Caco-2 (cell line): ENCODE results near the gene LRCH2. TPM values are rescaled to one million over a fixed set of nuclear protein-coding genes. Genes with fewer than 3 reads are reported as not detected.

Experiments used
- BruUV-seq: library from RNA; stranded (reverse); fragments of 400-500 nt; replicated peaks from 2 replicates; lab custom pipeline; 2021; lab: Mats Ljungman, UMichigan
- CTCF ChIA-PET: fragments of 300-600 bp; sonication (Branson Sonifier 250); formaldehyde crosslinking; loops from one replicate; lab custom pipeline; 2022; ENCODE audit warnings: antibody characterized with exemption; lab: Charles Lee
- POLR2A ChIA-PET: fragments of 300-600 bp; sonication (Branson Sonifier 250); formaldehyde crosslinking; loops from one replicate; lab custom pipeline; 2022; ENCODE audit warnings: antibody characterized with exemption; lab: Charles Lee
- DNase-seq, 2 experiments: peaks; one replicate each; pipeline versions ENCODE4 v3.0.0 to v3.0.0-alpha.2; 2020 to 2022
- H3K27me3 ChIP-seq: replicated peaks from 2 replicates; pipeline ENCODE4 v1.6.0; 2011; ENCODE audit warnings: low read length; ENCODE audit not compliant: control insufficient read depth, insufficient read depth
- H3K36me3 ChIP-seq: 2 replicates; pipeline ENCODE4 v1.5.1; 2011; ENCODE audit warnings: low read length; ENCODE audit not compliant: control insufficient read depth, insufficient read depth
- H3K4me1 ChIP-seq: fragments of 250-450 bp; sonication (Bioruptor Pico); 2 replicates; pipeline ENCODE4 v1.5.1; 2020; ENCODE audit warnings: mild to moderate bottlenecking
- H3K4me3 ChIP-seq: 2 replicates; pipeline ENCODE4 v1.5.1; 2011; ENCODE audit warnings: low read depth, mild to moderate bottlenecking, control low read depth, low read length
- H3K9me3 ChIP-seq: fragments of 250-450 bp; sonication (Bioruptor Pico); 2 replicates; pipeline ENCODE4 v1.5.1; 2020; ENCODE audit warnings: mild to moderate bottlenecking, moderate library complexity
- H3K27ac Mint-ChIP-seq: one replicate; pipeline ENCODE4 v1.8.0; 2022; ENCODE audit warnings: mixed read lengths; ENCODE audit not compliant: unreplicated experiment
- H3K27me3 Mint-ChIP-seq: one replicate; pipeline ENCODE4 v1.8.0; 2022; ENCODE audit warnings: mixed read lengths; ENCODE audit not compliant: insufficient read depth, unreplicated experiment
- H3K36me3 Mint-ChIP-seq: one replicate; pipeline ENCODE4 v1.8.0; 2022; ENCODE audit warnings: mild to moderate bottlenecking, mixed read lengths; ENCODE audit not compliant: insufficient read depth, unreplicated experiment
- H3K4me1 Mint-ChIP-seq: one replicate; pipeline ENCODE4 v1.8.0; 2022; ENCODE audit warnings: low read depth, mixed read lengths; ENCODE audit not compliant: unreplicated experiment
- H3K4me3 Mint-ChIP-seq: one replicate; pipeline ENCODE4 v1.8.0; 2022; ENCODE audit warnings: mild to moderate bottlenecking, moderate library complexity, mixed read lengths; ENCODE audit not compliant: unreplicated experiment
- H3K9me3 Mint-ChIP-seq: one replicate; pipeline ENCODE4 v1.8.0; 2022; ENCODE audit warnings: mixed read lengths; ENCODE audit not compliant: unreplicated experiment
- CTCF ChIP-seq, 2 experiments: fragments of 200-600 bp in 1 of 2; IDR thresholded peaks; 1 replicate in 1 of 2; 2 replicates in 1 of 2; pipeline versions ENCODE4 v1.5.1 to v1.8.0; 2011 to 2022; ENCODE audit warnings: antibody characterized with exemption in 1 of 2, control low read depth in 1 of 2, inconsistent platforms in 1 of 2, low read depth in 1 of 2, low read length in 1 of 2, mild to moderate bottlenecking in 1 of 2, moderate library complexity in 1 of 2; ENCODE audit not compliant: insufficient read depth in 1 of 2, severe bottlenecking in 1 of 2, unreplicated experiment in 1 of 2
- intact Hi-C: fragments of 100-400 bp; cut with micrococcal nuclease; formaldehyde crosslinking; loops from one replicate; pipeline ENCODE4 v1.10.0; 2022; ENCODE audit not compliant: unreplicated experiment
- total RNA-seq: library from RNA; stranded (reverse); gene quantifications from 2 replicates; pipeline ENCODE4 v1.2.3, GENCODE V29; 2022

Gene LRCH2
- total RNA-seq, 1 experiment from 2014 or later = 0.18 TPM

- no peak for DNase-seq
- no peaks in the 10 kb centered on the region for H3K4me1 ChIP-seq
- no peaks in the 10 kb centered on the region for H3K36me3 ChIP-seq
- Mint-ChIP-seq H3K27ac (no peak overlapping the region), H3K4me1 (no peaks in the 10 kb centered on the region), H3K9me3 (no peaks in the 10 kb centered on the region), H3K27me3 (no peaks in the 10 kb centered on the region), H3K36me3 (no peaks in the 10 kb centered on the region), H3K4me3 (no peak overlapping the region)
- H3K27me3 ChIP-seq = no peaks in the 10 kb centered on the region
- no TSS peak for BruUV-seq
- no peaks in the 10 kb centered on the region for H3K9me3 ChIP-seq
- no peak overlapping the region for H3K4me3 ChIP-seq
- no peak for TF ChIP-seq CTCF (IDR thresholded peaks at IDR 0.05; ENCODE audit: insufficient read depth in 1 of 2, low read depth in 1 of 2, low read length in 1 of 2, severe bottlenecking in 1 of 2, unreplicated experiment in 1 of 2)
- ChIA-PET CTCF (no interaction called here), POLR2A (no interaction called here)
- intact Hi-C loops = no loop called here
Observed at GRCh38 chrX:115173181-115173580, 60.7 kb downstream of the LRCH2 start.

- Mint-ChIP-seq H3K9me3 (peaks cover 8% of the 10 kb centered on the region), H3K27me3 (peaks cover 3% of the 10 kb centered on the region), H3K36me3 (no peaks in the 10 kb centered on the region), H3K4me1 (no peaks in the 10 kb centered on the region), H3K27ac (no peak overlapping the region), H3K4me3 (no peak overlapping the region)
- Histone ChIP-seq H3K9me3 (no peaks in the 10 kb centered on the region), H3K4me3 (no peak overlapping the region), H3K4me1 (no peaks in the 10 kb centered on the region), H3K27me3 (no peaks in the 10 kb centered on the region), H3K36me3 (no peaks in the 10 kb centered on the region)
- CTCF ChIA-PET = no interaction called here
- BruUV-seq = no TSS peak
- intact Hi-C loops = loop anchor here (2.0 to 5.0 kb wide), 3 partner anchors 520 to 1218 kb away; no protein-coding TSS in a partner anchor
- TF ChIP-seq CTCF (IDR thresholded peaks at IDR 0.05; ENCODE audit: insufficient read depth in 1 of 2, low read depth in 1 of 2, low read length in 1 of 2, severe bottlenecking in 1 of 2, unreplicated experiment in 1 of 2) = peak; percentile 13 to 31
- no peak for DNase-seq
- POLR2A ChIA-PET = no interaction called here
Observed at GRCh38 chrX:115147220-115147619, 86.7 kb downstream of the LRCH2 start.

- intact Hi-C loops = no loop called here
- CTCF ChIA-PET = no interaction called here
- no peaks in the 10 kb centered on the region for H3K36me3 Mint-ChIP-seq
- H3K27me3 ChIP-seq = no peaks in the 10 kb centered on the region
- H3K36me3 ChIP-seq = no peaks in the 10 kb centered on the region
- no peaks in the 10 kb centered on the region for H3K4me1 Mint-ChIP-seq
- no peak overlapping the region for H3K4me3 Mint-ChIP-seq
- H3K27me3 Mint-ChIP-seq = no peaks in the 10 kb centered on the region
- no peak overlapping the region for H3K4me3 ChIP-seq
- no peaks in the 10 kb centered on the region for H3K9me3 ChIP-seq
- no peak for TF ChIP-seq CTCF (IDR thresholded peaks at IDR 0.05; ENCODE audit: insufficient read depth in 1 of 2, low read depth in 1 of 2, low read length in 1 of 2, severe bottlenecking in 1 of 2, unreplicated experiment in 1 of 2)
- POLR2A ChIA-PET = no interaction called here
- no peak for DNase-seq
- H3K9me3 Mint-ChIP-seq = peaks cover 9% of the 10 kb centered on the region
- BruUV-seq = no TSS peak
- H3K4me1 ChIP-seq = no peaks in the 10 kb centered on the region
- no peak overlapping the region for H3K27ac Mint-ChIP-seq
Observed at GRCh38 chrX:115142057-115142456, 91.8 kb downstream of the LRCH2 start.
